SJCRH30 (cell line): Measurements from ENCODE around the gene GRAMD4. TPM values are rescaled to one million over a fixed set of nuclear protein-coding genes. Genes with fewer than 3 reads are reported as not detected.

ENCODE experiments used
- DNase-seq, 2 experiments: peaks; one replicate each; pipeline ENCODE4 v3.0.0-alpha.2; 2015 to 2020
- H3K27ac ChIP-seq: fragments of 250-450 bp; sonication (Bioruptor Pico); 2 replicates; pipeline ENCODE4 v1.5.1; 2020; ENCODE audit warnings: mild to moderate bottlenecking, moderate library complexity
- H3K27me3 ChIP-seq: fragments of 250-450 bp; sonication (Bioruptor Pico); 2 replicates; pipeline ENCODE4 v1.5.1; 2020; ENCODE audit warnings: mild to moderate bottlenecking, moderate library complexity
- H3K36me3 ChIP-seq: fragments of 250-450 bp; sonication (Bioruptor Pico); 2 replicates; pipeline ENCODE4 v1.5.1; 2020; ENCODE audit warnings: mild to moderate bottlenecking, moderate library complexity
- H3K4me1 ChIP-seq: fragments of 250-450 bp; sonication (Bioruptor Pico); 2 replicates; pipeline ENCODE4 v1.5.1; 2020; ENCODE audit warnings: mild to moderate bottlenecking, moderate library complexity
- H3K4me3 ChIP-seq: fragments of 250-450 bp; sonication (Bioruptor Pico); 2 replicates; pipeline ENCODE4 v1.5.1; 2020; ENCODE audit warnings: mild to moderate bottlenecking, moderate library complexity
- H3K9me3 ChIP-seq: fragments of 250-450 bp; sonication (Bioruptor Pico); replicated peaks from 2 replicates; pipeline ENCODE4 v1.5.1; 2020; ENCODE audit warnings: mild to moderate bottlenecking, moderate library complexity
- total RNA-seq: library from RNA; depleted of rRNA; stranded (reverse); fragments of >200 nt; shearing (Covaris generic); gene quantifications from 2 replicates; pipeline ENCODE4 v1.2.3, GENCODE V29; 2014

The GRAMD4 gene
- total RNA-seq, 1 experiment from 2014 or later = 8.6 TPM

- H3K4me3 ChIP-seq = no peak overlapping the region
- H3K9me3 ChIP-seq = no peaks in the 10 kb centered on the region
- DNase-seq = no peak
- no peak overlapping the region for H3K27ac ChIP-seq
- H3K27me3 ChIP-seq = no peaks in the 10 kb centered on the region
- no peaks in the 10 kb centered on the region for H3K36me3 ChIP-seq
- H3K4me1 ChIP-seq = peaks cover 5% of the 10 kb centered on the region
These were observed 45.6 kb downstream of the GRAMD4 start for GRCh38 chr22:46665751-46666280.

- Histone ChIP-seq H3K4me1 (no peaks in the 10 kb centered on the region), H3K9me3 (no peaks in the 10 kb centered on the region), H3K36me3 (no peaks in the 10 kb centered on the region), H3K27me3 (no peaks in the 10 kb centered on the region), H3K4me3 (no peak overlapping the region), H3K27ac (no peak overlapping the region)
- no peak for DNase-seq
These were observed 46.5 kb downstream of the GRAMD4 start for GRCh38 chr22:46666577-46667244.

DNA sequence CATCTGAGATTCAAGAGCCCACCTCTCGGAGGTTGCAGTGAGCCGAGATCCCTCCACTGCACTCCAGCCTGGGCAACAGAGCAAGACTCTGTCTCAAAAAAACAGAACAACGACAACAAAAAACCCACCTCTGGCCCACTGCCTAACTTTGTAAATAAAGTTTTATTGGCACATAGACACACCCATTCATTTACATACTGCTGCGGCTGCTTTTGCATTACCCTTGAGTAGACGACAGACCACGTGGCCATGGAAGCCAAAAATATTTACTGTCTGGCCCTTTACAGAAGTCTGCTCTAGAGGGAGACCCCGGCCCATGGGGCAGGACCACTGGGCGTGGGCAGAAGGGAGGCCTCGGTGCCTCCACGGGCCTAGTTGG, 47.0 kb downstream of the GRAMD4 start:
- Histone ChIP-seq H3K36me3 (no peaks in the 10 kb centered on the region), H3K4me3 (no peak overlapping the region), H3K4me1 (no peaks in the 10 kb centered on the region), H3K9me3 (no peaks in the 10 kb centered on the region), H3K27me3 (no peaks in the 10 kb centered on the region), H3K27ac (no peak overlapping the region)
- DNase-seq = no peak

DNA sequence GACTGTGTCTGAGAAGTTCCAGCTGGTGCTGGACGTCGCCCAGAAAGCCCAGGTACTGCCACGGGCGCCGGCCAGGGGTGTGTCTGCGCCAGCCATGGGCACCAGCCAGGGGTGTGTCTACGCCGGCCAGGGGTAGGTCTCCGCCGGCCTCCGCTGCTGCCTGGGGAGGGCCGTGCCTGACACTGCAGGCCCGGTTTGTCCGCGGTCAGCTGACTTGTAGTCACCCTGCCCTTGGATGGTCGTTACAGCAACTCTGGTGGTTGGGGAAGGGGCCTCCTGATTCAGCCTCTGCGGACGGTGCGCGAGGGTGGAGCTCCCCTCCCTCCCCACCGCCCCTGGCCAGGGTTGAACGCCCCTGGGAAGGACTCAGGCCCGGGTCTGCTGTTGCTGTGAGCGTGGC, 47.9 kb downstream of the GRAMD4 start:
- DNase-seq = no peak
- Histone ChIP-seq H3K4me3 (no peak overlapping the region), H3K27ac (no peak overlapping the region), H3K36me3 (no peaks in the 10 kb centered on the region), H3K27me3 (no peaks in the 10 kb centered on the region), H3K9me3 (no peaks in the 10 kb centered on the region), H3K4me1 (no peaks in the 10 kb centered on the region)

- H3K4me1 ChIP-seq = no peaks in the 10 kb centered on the region
- H3K27ac ChIP-seq = no peak overlapping the region
- H3K9me3 ChIP-seq = no peaks in the 10 kb centered on the region
- H3K27me3 ChIP-seq = no peaks in the 10 kb centered on the region
- no peaks in the 10 kb centered on the region for H3K36me3 ChIP-seq
- H3K4me3 ChIP-seq = no peak overlapping the region
- no peak for DNase-seq
These were observed 49.0 kb downstream of the GRAMD4 start for GRCh38 chr22:46669201-46669600.

DNA sequence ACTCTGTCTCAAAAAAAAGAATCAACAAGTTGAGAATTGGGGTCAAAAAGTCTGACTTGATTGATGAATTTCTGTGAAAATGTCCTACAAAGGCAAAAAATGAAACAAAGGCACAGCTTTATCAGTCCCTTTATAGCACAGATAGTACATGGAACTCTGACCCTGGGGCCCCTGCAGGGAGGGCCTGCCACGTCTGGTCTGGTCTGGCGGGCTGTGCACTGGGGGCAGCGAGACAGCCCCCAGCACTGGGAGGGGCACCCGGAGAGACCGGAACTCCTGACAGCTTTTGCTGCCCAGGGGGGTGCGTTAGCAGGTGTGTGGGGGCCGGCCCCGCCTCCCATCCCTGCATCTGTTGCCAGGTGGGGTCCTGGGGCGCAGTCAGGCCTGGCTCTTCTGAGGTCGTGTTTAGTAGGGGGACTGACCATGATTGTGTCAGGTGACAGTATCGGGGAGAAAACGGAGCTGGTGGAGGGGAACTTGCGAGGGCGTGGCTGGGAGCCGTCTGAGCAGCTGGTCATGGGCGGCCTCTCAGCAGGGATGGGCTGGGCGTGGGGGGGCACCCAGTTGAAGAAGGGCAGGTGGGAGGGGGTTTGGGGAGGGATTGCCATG, 51.7 kb downstream of the GRAMD4 start:
- DNase-seq = no peak
- H3K36me3 ChIP-seq = no peaks in the 10 kb centered on the region
- no peaks in the 10 kb centered on the region for H3K27me3 ChIP-seq
- H3K4me3 ChIP-seq = no peak overlapping the region
- H3K9me3 ChIP-seq = no peaks in the 10 kb centered on the region
- no peak overlapping the region for H3K27ac ChIP-seq
- no peaks in the 10 kb centered on the region for H3K4me1 ChIP-seq

- no peak overlapping the region for H3K27ac ChIP-seq
- no peaks in the 10 kb centered on the region for H3K4me1 ChIP-seq
- DNase-seq = no peak
- no peaks in the 10 kb centered on the region for H3K36me3 ChIP-seq
- H3K9me3 ChIP-seq = no peaks in the 10 kb centered on the region
- no peaks in the 10 kb centered on the region for H3K27me3 ChIP-seq
- no peak overlapping the region for H3K4me3 ChIP-seq
These were observed 52.5 kb downstream of the GRAMD4 start for GRCh38 chr22:46672731-46673130.

DNA sequence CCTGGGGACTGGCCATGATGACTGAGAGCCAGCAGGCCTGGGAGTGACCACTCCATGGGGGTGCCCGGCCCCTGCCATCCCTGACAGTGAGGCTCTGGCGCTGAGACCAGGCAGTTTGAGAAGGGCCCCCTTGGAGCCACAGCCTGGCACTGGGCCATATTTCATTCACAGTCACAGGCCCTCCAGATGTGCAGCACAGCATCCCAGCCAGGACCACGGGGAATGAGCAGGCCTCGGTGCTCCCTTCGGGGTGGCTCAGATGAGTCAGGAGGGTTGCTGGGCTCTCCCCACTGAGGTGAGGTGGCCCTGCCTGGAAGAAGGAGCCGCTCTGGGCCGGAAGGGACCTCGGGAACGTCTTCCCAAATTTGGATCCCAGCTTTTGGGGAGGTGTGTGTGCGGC, 53.0 kb downstream of the GRAMD4 start:
- no peaks in the 10 kb centered on the region for H3K36me3 ChIP-seq

DNA sequence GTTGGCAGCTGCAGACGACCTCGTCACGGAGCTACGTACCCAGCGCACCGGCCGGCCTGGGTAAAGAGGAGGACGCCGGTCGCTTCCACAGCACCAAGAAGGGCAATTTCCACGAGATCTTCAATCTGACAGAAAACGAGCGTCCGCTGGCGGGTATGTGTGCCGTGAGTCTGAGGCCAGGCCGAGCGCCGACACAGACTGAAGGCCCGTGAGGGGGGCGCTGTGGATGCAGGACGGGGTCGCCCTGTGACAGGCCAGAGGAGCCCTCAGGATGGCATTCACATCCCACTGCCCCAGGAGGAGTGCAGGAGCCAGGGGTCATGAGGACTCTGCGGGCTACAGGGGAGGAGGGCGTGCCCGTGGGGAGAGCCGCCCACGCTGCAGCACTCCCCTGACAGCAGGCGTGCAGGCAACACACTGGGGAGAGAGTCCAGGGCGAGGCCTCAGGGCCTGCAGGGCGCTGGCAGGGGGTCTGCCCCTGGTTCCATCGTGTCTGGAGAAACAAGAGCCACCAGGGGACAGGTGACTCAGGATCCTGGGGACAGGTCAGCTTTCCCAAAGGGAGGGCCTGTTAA, 53.6 kb downstream of the GRAMD4 start:
- H3K9me3 ChIP-seq = no peaks in the 10 kb centered on the region
- H3K27ac ChIP-seq = no peak overlapping the region
- no peaks in the 10 kb centered on the region for H3K36me3 ChIP-seq
- H3K4me1 ChIP-seq = no peaks in the 10 kb centered on the region
- no peaks in the 10 kb centered on the region for H3K27me3 ChIP-seq
- DNase-seq = no peak
- H3K4me3 ChIP-seq = no peak overlapping the region

More for the DNA sequence above, 53.0 kb downstream of the GRAMD4 start:
- H3K27ac ChIP-seq = no peak overlapping the region
- no peak overlapping the region for H3K4me3 ChIP-seq
- H3K4me1 ChIP-seq = no peaks in the 10 kb centered on the region
- no peak for DNase-seq
- no peaks in the 10 kb centered on the region for H3K27me3 ChIP-seq
- H3K9me3 ChIP-seq = no peaks in the 10 kb centered on the region

GRCh38 chr22:46674367-46674781, 54.2 kb downstream of the GRAMD4 start:
- H3K27me3 ChIP-seq = no peaks in the 10 kb centered on the region
- no peaks in the 10 kb centered on the region for H3K9me3 ChIP-seq
- H3K4me3 ChIP-seq = no peak overlapping the region
- no peaks in the 10 kb centered on the region for H3K36me3 ChIP-seq
- H3K4me1 ChIP-seq = peaks cover 4% of the 10 kb centered on the region; the same call in 1 of the 2 replicates
- no peak overlapping the region for H3K27ac ChIP-seq
- no peak for DNase-seq

DNA sequence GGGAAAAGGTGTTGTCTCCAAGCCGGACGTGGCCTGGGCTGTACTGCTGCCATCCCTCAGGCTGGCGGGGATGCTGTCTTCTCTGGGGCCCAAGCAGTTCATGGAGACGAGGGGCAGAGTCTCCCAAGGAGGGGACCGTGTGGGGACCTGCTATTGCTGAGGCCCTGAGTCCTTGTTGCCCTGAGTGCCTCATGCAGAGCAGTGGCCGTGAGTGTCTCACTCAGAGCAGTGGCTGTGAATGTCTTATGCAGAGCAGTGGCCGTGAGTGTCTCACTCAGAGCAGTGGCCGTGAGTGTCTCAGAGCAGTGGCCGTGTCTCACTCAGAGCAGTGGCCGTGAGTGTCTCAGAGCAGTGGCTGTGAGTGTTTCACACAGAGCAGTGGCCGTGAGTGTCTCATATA, 54.7 kb downstream of the GRAMD4 start:
- Histone ChIP-seq H3K9me3 (no peaks in the 10 kb centered on the region), H3K4me1 (peaks cover 4% of the 10 kb centered on the region; the same call in 1 of the 2 replicates), H3K36me3 (no peaks in the 10 kb centered on the region), H3K27ac (no peak overlapping the region), H3K27me3 (no peaks in the 10 kb centered on the region), H3K4me3 (no peak overlapping the region)
- no peak for DNase-seq

DNA sequence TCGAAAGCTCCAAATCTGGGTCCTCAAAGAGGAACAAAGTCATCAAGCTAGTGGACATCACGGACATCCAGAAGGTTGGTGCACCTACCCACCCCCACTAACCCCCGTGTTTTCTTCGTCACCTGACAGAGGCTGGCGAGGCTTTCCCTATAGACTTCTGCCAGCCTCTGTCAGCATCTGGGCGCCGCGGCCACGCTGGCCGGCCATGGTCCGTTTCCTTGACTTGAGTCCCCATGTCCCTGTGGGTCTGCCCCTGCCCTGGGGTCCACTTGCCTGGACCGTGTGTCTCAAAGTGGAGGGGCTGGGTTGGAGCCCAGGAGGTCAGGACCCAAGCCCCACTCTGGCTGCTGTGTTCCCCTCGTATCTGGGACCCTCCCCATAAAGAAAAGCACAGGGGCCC, 55.3 kb downstream of the GRAMD4 start:
- Histone ChIP-seq H3K9me3 (no peaks in the 10 kb centered on the region), H3K27me3 (no peaks in the 10 kb centered on the region), H3K27ac (no peak overlapping the region), H3K4me3 (no peak overlapping the region), H3K4me1 (peaks cover 4% of the 10 kb centered on the region; the same call in 1 of the 2 replicates), H3K36me3 (no peaks in the 10 kb centered on the region)
- DNase-seq = no peak

DNA sequence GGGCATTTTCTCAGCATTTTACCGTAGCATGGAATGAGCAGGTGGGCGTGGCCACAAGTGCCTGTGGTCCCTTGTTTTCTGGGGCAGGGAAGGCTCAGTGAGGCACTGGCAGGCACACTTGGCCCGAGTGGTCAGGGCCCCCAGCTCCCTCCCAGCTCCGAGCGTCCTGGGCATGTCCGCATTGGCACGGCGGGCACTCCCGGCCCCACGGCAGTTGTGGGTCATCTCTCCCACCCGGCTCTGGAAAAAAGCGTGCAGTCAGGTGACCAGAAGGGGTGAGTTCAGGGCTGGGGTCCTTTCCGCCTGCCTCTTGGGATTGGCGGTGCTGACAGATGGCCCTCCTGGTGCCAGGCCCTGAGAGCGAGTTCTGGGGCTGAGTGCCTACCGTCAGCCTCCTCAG, 55.8 kb downstream of the GRAMD4 start:
- H3K36me3 ChIP-seq = no peaks in the 10 kb centered on the region

DNA sequence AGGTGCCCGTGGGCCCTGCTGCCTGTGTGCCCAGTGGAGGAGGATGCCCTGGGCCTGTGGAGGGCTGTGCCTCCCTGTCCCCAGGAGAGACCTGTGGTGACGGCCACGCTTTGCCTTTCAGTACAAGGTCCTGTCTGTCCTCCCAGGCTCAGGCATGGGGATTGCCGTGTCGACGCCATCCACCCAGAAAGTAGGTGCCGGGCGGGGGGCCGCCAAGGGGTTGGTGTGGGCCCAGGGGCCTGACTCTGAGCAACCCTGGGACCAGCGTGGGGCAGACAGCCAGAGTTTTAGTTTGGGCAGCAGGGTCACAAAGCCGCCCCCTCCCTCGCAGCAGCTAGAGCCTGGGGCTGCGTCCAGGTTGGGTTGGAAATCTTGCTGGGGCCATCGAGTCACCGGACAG, 56.3 kb downstream of the GRAMD4 start:
- Histone ChIP-seq H3K36me3 (no peaks in the 10 kb centered on the region), H3K4me3 (no peak overlapping the region), H3K4me1 (peaks cover 4% of the 10 kb centered on the region; the same call in 1 of the 2 replicates), H3K27ac (no peak overlapping the region), H3K9me3 (no peaks in the 10 kb centered on the region), H3K27me3 (no peaks in the 10 kb centered on the region)
- DNase-seq = no peak

More for the DNA sequence above, 55.8 kb downstream of the GRAMD4 start:
- no peak for DNase-seq
- Histone ChIP-seq H3K27me3 (no peaks in the 10 kb centered on the region), H3K4me1 (peaks cover 4% of the 10 kb centered on the region; the same call in 1 of the 2 replicates), H3K9me3 (no peaks in the 10 kb centered on the region), H3K27ac (no peak overlapping the region), H3K4me3 (no peak overlapping the region)

- Histone ChIP-seq H3K27ac (no peak overlapping the region), H3K4me1 (peaks cover 4% of the 10 kb centered on the region; the same call in 1 of the 2 replicates), H3K36me3 (no peaks in the 10 kb centered on the region), H3K4me3 (no peak overlapping the region), H3K9me3 (no peaks in the 10 kb centered on the region), H3K27me3 (no peaks in the 10 kb centered on the region)
- DNase-seq = no peak
These were observed 56.7 kb downstream of the GRAMD4 start for GRCh38 chr22:46676881-46677280.
